ENCODE data around the gene TLK2. TPM values are rescaled to one million over a fixed set of nuclear protein-coding genes. Genes with fewer than 3 reads are reported as not detected.
"Not testable (repeated sequence)": the region's sequence is repeated elsewhere in the genome, so short reads cannot be mapped to it uniquely, and the experiment has no call there.

The TLK2 gene
- total RNA-seq, 1 experiment from 2014 or later, result 68.8 TPM

DNA sequence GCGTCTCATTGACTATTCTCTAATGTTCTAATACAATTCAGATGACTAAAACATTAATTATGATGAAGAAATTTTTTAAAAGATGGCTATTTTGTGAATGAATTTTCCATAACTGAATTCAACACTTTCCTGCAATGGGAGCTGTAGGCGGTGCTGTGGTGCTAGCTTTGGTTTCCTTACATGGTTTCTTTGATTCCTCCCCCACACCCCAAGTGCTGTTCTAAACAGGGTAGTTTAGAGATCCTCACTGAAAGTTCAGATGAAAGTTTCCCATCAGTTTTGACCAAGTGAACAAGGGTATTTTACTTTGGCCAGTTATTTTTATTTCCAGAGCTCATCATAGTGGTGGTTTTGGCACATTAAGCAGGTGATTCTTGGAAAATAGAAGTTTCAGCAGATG is 122.8 kb downstream of the TLK2 start:
- no peak overlapping the region for H3K4me3 ChIP-seq (ENCODE audit: low read depth, low read length)
- Mint-ChIP-seq H3K27ac (ENCODE audit: unreplicated experiment) (no peak overlapping the region), H3K4me3 (ENCODE audit: unreplicated experiment) (no peak overlapping the region), H3K36me3 (ENCODE audit: insufficient read depth, unreplicated experiment) (peaks cover 72% of the 10 kb centered on the region), H3K27me3 (ENCODE audit: insufficient read depth, unreplicated experiment) (no peaks in the 10 kb centered on the region), H3K9me3 (ENCODE audit: unreplicated experiment) (no peaks in the 10 kb centered on the region), H3K4me1 (ENCODE audit: low read depth, unreplicated experiment) (no peaks in the 10 kb centered on the region)
- no peaks in the 10 kb centered on the region for H3K9me3 ChIP-seq
- H3K27me3 ChIP-seq (replicated peaks; ENCODE audit: control insufficient read depth, insufficient read depth, low read length), result no peaks in the 10 kb centered on the region
- H3K4me1 ChIP-seq, result no peaks in the 10 kb centered on the region
- CTCF ChIA-PET, result no interaction called here
- H3K36me3 ChIP-seq (ENCODE audit: control insufficient read depth, insufficient read depth, low read length), result no peaks in the 10 kb centered on the region
- POLR2A ChIA-PET, result no interaction called here
- TF ChIP-seq, protein P1, sequence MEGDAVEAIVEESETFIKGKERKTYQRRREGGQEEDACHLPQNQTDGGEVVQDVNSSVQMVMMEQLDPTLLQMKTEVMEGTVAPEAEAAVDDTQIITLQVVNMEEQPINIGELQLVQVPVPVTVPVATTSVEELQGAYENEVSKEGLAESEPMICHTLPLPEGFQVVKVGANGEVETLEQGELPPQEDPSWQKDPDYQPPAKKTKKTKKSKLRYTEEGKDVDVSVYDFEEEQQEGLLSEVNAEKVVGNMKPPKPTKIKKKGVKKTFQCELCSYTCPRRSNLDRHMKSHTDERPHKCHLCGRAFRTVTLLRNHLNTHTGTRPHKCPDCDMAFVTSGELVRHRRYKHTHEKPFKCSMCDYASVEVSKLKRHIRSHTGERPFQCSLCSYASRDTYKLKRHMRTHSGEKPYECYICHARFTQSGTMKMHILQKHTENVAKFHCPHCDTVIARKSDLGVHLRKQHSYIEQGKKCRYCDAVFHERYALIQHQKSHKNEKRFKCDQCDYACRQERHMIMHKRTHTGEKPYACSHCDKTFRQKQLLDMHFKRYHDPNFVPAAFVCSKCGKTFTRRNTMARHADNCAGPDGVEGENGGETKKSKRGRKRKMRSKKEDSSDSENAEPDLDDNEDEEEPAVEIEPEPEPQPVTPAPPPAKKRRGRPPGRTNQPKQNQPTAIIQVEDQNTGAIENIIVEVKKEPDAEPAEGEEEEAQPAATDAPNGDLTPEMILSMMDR (IDR thresholded peaks at IDR 0.05; ENCODE audit: insufficient read depth in 1 of 2, low read depth in 1 of 2, low read length in 1 of 2, severe bottlenecking in 1 of 2, unreplicated experiment in 1 of 2), result no peak
- no TSS peak for BruUV-seq (replicated peaks)
- intact Hi-C loops (cut with micrococcal nuclease; ENCODE audit: unreplicated experiment), result no loop called here
- DNase-seq, result no peak

DNA sequence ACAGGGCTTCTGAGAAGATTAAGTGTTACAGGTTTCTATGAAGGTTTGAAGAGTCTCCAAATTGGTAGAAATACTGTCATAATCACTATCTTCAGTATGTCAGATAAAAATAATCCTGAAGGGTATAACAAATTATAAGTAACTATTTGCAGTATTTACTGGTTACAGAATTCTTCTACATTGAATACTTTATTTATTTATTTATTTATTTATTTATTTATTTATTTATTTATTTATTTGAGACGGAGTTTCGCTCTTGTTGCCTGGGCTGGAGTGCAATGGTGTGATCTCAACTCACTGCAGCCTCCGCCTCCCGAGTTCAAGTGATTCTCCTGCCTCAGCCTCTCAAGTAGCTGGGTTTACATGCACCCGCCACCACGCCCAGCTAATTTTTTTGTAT is 125.2 kb downstream of the TLK2 start:
- H3K9me3 Mint-ChIP-seq (ENCODE audit: unreplicated experiment); H3K4me3 ChIP-seq (ENCODE audit: low read depth, low read length); intact Hi-C loops (cut with micrococcal nuclease; ENCODE audit: unreplicated experiment); H3K27me3 ChIP-seq (replicated peaks; ENCODE audit: control insufficient read depth, insufficient read depth, low read length); H3K9me3 ChIP-seq; H3K4me1 Mint-ChIP-seq (ENCODE audit: low read depth, unreplicated experiment); CTCF ChIA-PET; H3K4me3 Mint-ChIP-seq (ENCODE audit: unreplicated experiment); H3K27ac Mint-ChIP-seq (ENCODE audit: unreplicated experiment); DNase-seq; H3K4me1 ChIP-seq; BruUV-seq (replicated peaks); POLR2A ChIA-PET; H3K27me3 Mint-ChIP-seq (ENCODE audit: insufficient read depth, unreplicated experiment); H3K36me3 ChIP-seq (ENCODE audit: control insufficient read depth, insufficient read depth, low read length): not testable (repeated sequence)
- H3K36me3 Mint-ChIP-seq (ENCODE audit: insufficient read depth, unreplicated experiment), result peaks cover 74% of the 10 kb centered on the region

DNA sequence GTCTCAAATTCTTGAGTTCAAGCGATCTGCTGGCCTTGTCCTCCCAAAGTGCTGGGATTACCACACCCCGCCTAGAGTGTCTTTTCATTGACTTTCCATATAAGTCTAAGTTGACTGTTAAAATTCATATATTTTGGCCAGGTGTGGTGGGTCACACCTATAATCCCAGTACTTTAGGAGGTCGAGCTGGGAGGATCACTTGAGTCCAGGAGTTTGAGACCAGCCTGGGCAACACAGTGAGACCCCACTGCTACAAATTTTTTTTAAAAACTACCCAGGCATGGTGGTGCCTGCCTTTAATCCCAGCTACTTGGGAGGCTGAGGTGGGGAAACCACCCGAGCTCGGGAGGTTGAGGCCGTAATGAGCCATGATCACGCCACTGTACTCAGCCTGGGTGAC is 127.0 kb downstream of the TLK2 start:
- Histone ChIP-seq H3K36me3 (ENCODE audit: control insufficient read depth, insufficient read depth, low read length) (peaks cover 3% of the 10 kb centered on the region; the same call in 1 of the 2 replicates), H3K9me3 (no peaks in the 10 kb centered on the region), H3K27me3 (replicated peaks; ENCODE audit: control insufficient read depth, insufficient read depth, low read length) (no peaks in the 10 kb centered on the region), H3K4me3 (ENCODE audit: low read depth, low read length) (no peak overlapping the region), H3K4me1 (no peaks in the 10 kb centered on the region)
- TF ChIP-seq, protein P1 (IDR thresholded peaks at IDR 0.05; ENCODE audit: insufficient read depth in 1 of 2, low read depth in 1 of 2, low read length in 1 of 2, severe bottlenecking in 1 of 2, unreplicated experiment in 1 of 2), result no peak
- no peak overlapping the region for H3K27ac Mint-ChIP-seq (ENCODE audit: unreplicated experiment)
- no peak for DNase-seq
- no TSS peak for BruUV-seq (replicated peaks)
- intact Hi-C loops (cut with micrococcal nuclease; ENCODE audit: unreplicated experiment), result no loop called here
- H3K36me3 Mint-ChIP-seq (ENCODE audit: insufficient read depth, unreplicated experiment), result peaks cover 59% of the 10 kb centered on the region
- H3K4me3 Mint-ChIP-seq (ENCODE audit: unreplicated experiment), result no peak overlapping the region
- ChIA-PET POLR2A (no interaction called here), CTCF (no interaction called here)
- H3K4me1 Mint-ChIP-seq (ENCODE audit: low read depth, unreplicated experiment), result no peaks in the 10 kb centered on the region
- no peaks in the 10 kb centered on the region for H3K9me3 Mint-ChIP-seq (ENCODE audit: unreplicated experiment)
- H3K27me3 Mint-ChIP-seq (ENCODE audit: insufficient read depth, unreplicated experiment), result no peaks in the 10 kb centered on the region

DNA sequence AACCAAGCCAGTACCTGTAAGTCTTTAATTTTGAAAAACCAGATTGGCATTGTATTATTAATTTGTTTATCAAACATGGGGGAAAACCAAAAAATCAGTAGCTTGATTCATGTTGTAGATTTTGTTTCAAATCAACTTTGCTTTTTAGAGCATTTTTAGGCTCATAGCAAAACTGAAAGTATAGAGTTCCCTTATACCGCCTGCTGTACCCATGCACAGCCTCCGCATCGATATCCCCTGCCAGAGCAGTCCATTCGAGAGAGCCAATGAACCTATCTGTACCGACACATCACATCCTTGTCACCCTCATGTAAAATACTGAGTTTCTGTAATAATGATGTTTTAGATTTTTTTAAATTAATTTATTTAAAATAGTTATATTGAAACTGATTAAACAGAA is 132.7 kb downstream of the TLK2 start:
- Histone ChIP-seq H3K9me3 (no peaks in the 10 kb centered on the region), H3K4me3 (ENCODE audit: low read depth, low read length) (no peak overlapping the region), H3K36me3 (ENCODE audit: control insufficient read depth, insufficient read depth, low read length) (peaks cover 6% of the 10 kb centered on the region; the same call in 1 of the 2 replicates), H3K4me1 (no peaks in the 10 kb centered on the region), H3K27me3 (replicated peaks; ENCODE audit: control insufficient read depth, insufficient read depth, low read length) (no peaks in the 10 kb centered on the region)
- TF ChIP-seq, protein P1 (IDR thresholded peaks at IDR 0.05; ENCODE audit: insufficient read depth in 1 of 2, low read depth in 1 of 2, low read length in 1 of 2, severe bottlenecking in 1 of 2, unreplicated experiment in 1 of 2), result no peak
- no peak for DNase-seq
- CTCF ChIA-PET, result no interaction called here
- no peaks in the 10 kb centered on the region for H3K9me3 Mint-ChIP-seq (ENCODE audit: unreplicated experiment)
- H3K27ac Mint-ChIP-seq (ENCODE audit: unreplicated experiment), result no peak overlapping the region
- H3K4me3 Mint-ChIP-seq (ENCODE audit: unreplicated experiment), result no peak overlapping the region
- no peaks in the 10 kb centered on the region for H3K4me1 Mint-ChIP-seq (ENCODE audit: low read depth, unreplicated experiment)
- no TSS peak for BruUV-seq (replicated peaks)
- H3K27me3 Mint-ChIP-seq (ENCODE audit: insufficient read depth, unreplicated experiment), result no peaks in the 10 kb centered on the region
- peaks cover 59% of the 10 kb centered on the region for H3K36me3 Mint-ChIP-seq (ENCODE audit: insufficient read depth, unreplicated experiment)
- POLR2A ChIA-PET, result no interaction called here
- intact Hi-C loops (cut with micrococcal nuclease; ENCODE audit: unreplicated experiment), result no loop called here

Measured in Caco-2 (cell line).